Left forelimb (tissue), 1 donor: ENCODE measurements around the gene CLEC2A.
"Not testable (repeated sequence)": the region's sequence is repeated elsewhere in the genome, so short reads cannot be mapped to it uniquely, and the experiment has no call there.

ENCODE experiments used
- DNase-seq: peaks from one replicate; pipeline ENCODE4 v3.0.0-alpha.2; 2018; ENCODE audit warnings: low spot score

CLEC2A gene

GRCh38 chr12:9881246-9881645, 50.9 kb downstream of the CLEC2A start, which contains the start of gene KLRF2:
TSS of gene KLRF2 (plus strand) at chr12:9881489. CDS start at chr12:9881596, 107 bp downstream.
- DNase-seq = no peak

DNA sequence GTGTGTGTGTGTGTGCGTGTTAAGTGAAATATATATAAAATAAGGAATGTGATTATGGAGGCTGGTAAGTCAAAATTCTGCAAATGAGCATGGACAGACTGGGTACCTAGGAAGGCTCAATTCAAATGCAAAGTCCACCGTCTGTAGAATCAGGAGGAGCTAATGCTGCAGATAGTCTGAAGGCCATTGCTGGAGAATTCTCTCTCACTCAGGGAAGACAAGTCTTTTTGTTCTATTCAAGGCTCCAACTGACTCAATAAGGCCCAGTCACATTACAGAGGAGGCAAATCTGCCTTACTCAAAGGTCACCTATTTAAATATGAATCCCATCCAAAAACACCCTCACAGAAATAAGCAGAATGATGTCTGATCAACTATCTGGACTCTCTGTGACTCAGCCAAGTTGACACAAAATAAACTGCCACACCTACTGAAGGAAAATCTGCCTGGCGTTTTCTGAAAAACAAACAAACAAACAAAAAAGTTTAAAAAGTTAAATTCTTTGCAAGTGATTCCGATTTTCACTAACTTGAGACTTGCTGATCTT, 51.6 kb downstream of the CLEC2A start:
- no peak for DNase-seq

GRCh38 chr12:9876120-9876519, 56.0 kb downstream of the CLEC2A start:
- DNase-seq = not testable (repeated sequence)

DNA sequence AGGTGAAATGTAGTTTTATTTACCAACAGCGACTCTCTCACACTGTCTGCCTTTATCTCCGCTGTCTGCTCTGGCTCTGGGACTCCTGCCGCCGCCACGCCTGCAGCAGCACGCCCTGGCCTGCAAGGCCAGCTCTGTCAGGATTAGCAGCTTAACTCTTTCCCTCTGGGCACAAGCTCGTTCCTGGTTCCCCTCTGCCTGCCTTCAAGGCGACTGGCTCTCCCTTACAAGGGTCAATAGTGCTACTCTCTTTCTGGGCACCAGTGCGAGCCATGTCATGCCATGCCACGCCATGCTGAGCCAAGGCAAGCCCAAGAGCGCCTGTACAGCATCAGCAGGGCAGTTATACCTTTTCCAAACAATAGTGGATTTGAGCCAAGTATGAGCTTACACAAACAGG, 59.4 kb downstream of the CLEC2A start:
- no peak for DNase-seq

DNA sequence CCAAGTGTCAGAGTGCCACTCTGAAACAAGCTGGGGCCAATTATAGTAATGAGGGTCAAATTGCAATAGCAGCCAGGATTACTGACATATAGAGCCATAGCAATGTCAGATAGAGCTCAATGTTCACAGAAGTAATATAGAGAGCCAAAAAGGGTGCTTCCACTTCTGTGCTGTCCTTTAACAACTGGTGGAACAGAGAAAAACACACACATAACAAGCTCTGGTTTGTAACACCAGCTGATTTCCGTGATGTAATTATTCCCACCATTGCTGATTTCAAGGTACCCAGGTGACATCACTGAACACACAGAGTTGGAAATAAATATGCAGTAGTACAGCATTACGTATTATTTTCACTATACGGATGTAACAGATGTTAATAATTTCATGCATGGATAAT, 60.0 kb downstream of the CLEC2A start:
- DNase-seq = no peak

GRCh38 chr12:9870286-9870866, 61.8 kb downstream of the CLEC2A start:
- no peak for DNase-seq

GRCh38 chr12:9869307-9870161, 62.6 kb downstream of the CLEC2A start, which contains the start of gene CLEC2B:
TSS of gene CLEC2B (minus strand) at chr12:9869354.
- no peak for DNase-seq

DNA sequence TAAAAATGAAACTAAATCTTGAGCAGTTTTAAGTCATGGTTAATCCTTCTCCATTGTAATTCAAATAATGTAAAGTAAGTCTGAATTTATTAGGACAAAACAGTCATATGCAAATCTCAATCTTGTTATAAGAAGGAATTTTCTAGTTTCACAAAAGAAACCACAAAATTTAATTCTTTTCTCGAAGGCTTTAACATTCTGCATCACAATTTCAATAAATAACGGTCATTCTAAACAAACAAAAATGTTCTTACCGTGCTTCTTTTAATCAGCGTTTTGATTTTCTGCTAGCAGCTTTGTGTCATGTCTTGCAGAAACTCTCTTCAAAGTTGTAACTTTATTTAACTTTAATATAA, 63.2 kb downstream of the CLEC2A start:
- no peak for DNase-seq

DNA sequence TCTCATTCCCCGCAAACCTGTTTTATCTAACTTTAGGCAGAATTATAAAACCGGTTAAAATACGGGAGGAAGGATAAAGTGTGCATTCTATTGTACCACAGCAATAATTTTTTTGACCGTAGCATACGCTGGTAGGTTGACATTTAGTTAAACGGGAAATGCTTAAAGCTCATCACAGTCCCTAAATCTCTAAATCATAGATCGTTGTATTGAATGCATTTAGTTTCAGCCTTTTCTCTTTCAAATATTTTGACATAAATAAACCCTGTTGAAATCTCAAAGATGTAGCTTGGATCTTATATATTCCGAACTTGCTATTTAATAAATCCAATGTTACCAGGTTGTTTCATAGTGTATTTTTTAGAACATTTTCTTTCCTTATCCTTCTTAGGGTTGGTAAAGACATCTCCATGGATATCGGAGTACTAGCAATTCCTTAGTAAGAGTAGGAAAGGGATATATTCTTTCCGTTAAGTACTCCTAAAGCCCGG, 63.8 kb downstream of the CLEC2A start:
- DNase-seq = no peak

GRCh38 chr12:9867531-9867930, 64.6 kb downstream of the CLEC2A start:
- no peak for DNase-seq

GRCh38 chr12:9866860-9867269, 65.3 kb downstream of the CLEC2A start:
- no peak for DNase-seq

GRCh38 chr12:9864913-9865675, 67.1 kb downstream of the CLEC2A start:
- no peak for DNase-seq
